ENCODE results near the gene LONRF2.

Gene LONRF2

DNA sequence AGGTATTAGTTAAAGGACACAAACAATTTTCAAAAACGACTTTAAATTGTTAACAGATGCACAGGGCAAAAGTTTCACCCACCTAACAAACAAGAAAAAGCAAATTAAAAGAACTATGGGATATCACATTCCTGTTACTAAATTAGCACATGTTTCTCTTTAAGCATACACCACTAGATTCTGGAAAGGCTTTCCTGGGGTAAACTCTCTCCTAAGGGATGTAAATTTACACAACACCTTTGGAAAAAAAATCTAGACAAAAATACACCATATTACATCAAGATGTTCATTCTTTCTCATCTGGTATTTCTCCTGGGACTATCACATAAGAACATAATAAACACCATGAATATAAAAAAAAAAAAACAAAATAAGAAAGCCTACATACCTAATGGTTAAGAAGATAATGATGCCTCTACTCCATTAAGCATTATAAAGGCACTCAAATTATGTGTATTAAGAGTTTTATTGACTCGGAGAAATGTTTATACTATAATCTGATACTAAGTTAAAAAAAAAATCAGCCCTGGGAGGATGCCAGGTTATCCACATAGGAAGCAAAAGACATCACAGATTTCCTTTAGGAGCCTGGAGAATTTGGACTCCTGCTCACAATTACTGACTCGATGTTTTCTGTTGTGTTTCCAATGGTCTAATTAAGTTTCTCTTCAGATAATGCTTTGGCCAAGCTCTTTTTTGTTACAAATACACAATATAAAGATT is 97.2 kb downstream of the LONRF2 start:
- no peak overlapping the region for H3K4me3 ChIP-seq (ENCODE audit: low read depth, low read length)
- no peak for DNase-seq (ENCODE audit: low read depth)
- TF ChIP-seq, protein P1, sequence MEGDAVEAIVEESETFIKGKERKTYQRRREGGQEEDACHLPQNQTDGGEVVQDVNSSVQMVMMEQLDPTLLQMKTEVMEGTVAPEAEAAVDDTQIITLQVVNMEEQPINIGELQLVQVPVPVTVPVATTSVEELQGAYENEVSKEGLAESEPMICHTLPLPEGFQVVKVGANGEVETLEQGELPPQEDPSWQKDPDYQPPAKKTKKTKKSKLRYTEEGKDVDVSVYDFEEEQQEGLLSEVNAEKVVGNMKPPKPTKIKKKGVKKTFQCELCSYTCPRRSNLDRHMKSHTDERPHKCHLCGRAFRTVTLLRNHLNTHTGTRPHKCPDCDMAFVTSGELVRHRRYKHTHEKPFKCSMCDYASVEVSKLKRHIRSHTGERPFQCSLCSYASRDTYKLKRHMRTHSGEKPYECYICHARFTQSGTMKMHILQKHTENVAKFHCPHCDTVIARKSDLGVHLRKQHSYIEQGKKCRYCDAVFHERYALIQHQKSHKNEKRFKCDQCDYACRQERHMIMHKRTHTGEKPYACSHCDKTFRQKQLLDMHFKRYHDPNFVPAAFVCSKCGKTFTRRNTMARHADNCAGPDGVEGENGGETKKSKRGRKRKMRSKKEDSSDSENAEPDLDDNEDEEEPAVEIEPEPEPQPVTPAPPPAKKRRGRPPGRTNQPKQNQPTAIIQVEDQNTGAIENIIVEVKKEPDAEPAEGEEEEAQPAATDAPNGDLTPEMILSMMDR (IDR thresholded peaks at IDR 0.05; ENCODE audit: control insufficient read depth, extremely low read depth, insufficient read depth) = no peak

DNA sequence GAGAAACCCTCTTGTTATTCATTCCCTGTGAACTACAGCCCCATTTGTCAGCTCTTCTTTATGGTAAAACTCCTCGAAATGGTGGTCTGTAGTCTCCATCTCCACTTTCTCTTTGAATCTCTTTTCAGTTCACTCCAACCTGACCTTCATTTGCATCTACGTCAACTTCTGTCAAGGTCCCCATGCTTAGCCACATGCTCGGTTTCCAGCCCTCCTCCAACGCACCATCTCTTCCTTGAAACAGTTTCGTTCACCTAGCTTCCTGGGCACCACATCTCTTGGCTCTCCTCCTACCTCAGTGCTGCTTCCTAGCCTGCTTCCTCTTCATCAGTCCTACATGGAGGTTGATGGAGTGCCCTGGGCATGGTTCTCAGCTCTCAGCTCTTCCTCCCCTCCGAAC is 98.8 kb downstream of the LONRF2 start:
- TF ChIP-seq, protein P1 (IDR thresholded peaks at IDR 0.05; ENCODE audit: control insufficient read depth, extremely low read depth, insufficient read depth) = no peak
- no peak for DNase-seq (ENCODE audit: low read depth)
- H3K4me3 ChIP-seq (ENCODE audit: low read depth, low read length) = no peak overlapping the region

Data from LNCaP clone FGC (cell line).